CD4-positive, alpha-beta memory T cell (primary cell): Measurements from ENCODE around the gene CLEC11A. TPM values are rescaled to one million over a fixed set of nuclear protein-coding genes. Genes with fewer than 3 reads are reported as not detected.
"Not testable (repeated sequence)": the region's sequence is repeated elsewhere in the genome, so short reads cannot be mapped to it uniquely, and the experiment has no call there.

Experiments used
- CTCF ChIA-PET: fragments of 350-600 bp; sonication (Branson Sonifier 250); formaldehyde crosslinking; loops from one replicate; lab custom pipeline; 2021; ENCODE audit warnings: inconsistent platforms; ENCODE audit not compliant: partially characterized antibody; lab: Charles Lee
- POLR2A ChIA-PET: fragments of 350-600 bp; sonication (Branson Sonifier 250); formaldehyde crosslinking; loops from one replicate; lab custom pipeline; 2021; ENCODE audit not compliant: partially characterized antibody; lab: Charles Lee
- DNase-seq, 5 donors: peaks; one replicate each; pipeline versions ENCODE4 v3.0.0 to v3.0.0-alpha.2; 2020 to 2022; ENCODE audit warnings: mixed read lengths in 1 of 5
- H3K27ac ChIP-seq: one replicate; pipeline ENCODE4 v1.7.0; 2013; ENCODE audit warnings: low read depth, low read length
- H3K27me3 ChIP-seq: 2 replicates; pipeline ENCODE4 v1.7.0; 2013; ENCODE audit warnings: mild to moderate bottlenecking, low read length, moderate library complexity; ENCODE audit not compliant: insufficient read depth
- H3K36me3 ChIP-seq: 2 replicates; pipeline ENCODE4 v1.7.0; 2013; ENCODE audit warnings: mild to moderate bottlenecking, low read length, moderate library complexity; ENCODE audit not compliant: insufficient read depth
- H3K4me1 ChIP-seq: 2 replicates; pipeline ENCODE4 v1.7.0; 2013; ENCODE audit warnings: mild to moderate bottlenecking, low read length, moderate library complexity; ENCODE audit not compliant: insufficient read depth
- H3K4me3 ChIP-seq, 2 donors: one replicate each; pipeline ENCODE4 v1.7.0; 2013; ENCODE audit warnings: low read length in 2 of 2, mild to moderate bottlenecking in 1 of 2
- H3K9me3 ChIP-seq, 2 donors: one replicate each; pipeline ENCODE4 v1.7.0; 2013; ENCODE audit warnings: low read length in 2 of 2, control low read depth in 1 of 2; ENCODE audit not compliant: control insufficient read depth in 1 of 2
- H3K27ac Mint-ChIP-seq, 7 donors: one replicate each; pipeline ENCODE4 v1.8.0; 2020 to 2021; ENCODE audit warnings: mixed read lengths in 7 of 7, mild to moderate bottlenecking in 6 of 7, inconsistent platforms in 3 of 7, moderate library complexity in 3 of 7
- H3K27me3 Mint-ChIP-seq, 2 donors: one replicate each; pipeline ENCODE4 v1.8.0; 2020 to 2021; ENCODE audit warnings: mixed read lengths in 2 of 2
- H3K36me3 Mint-ChIP-seq, 2 donors: one replicate each; pipeline ENCODE4 v1.8.0; 2020 to 2021; ENCODE audit warnings: mixed read lengths in 2 of 2, inconsistent platforms in 1 of 2, mild to moderate bottlenecking in 1 of 2
- H3K4me1 Mint-ChIP-seq, 4 donors: one replicate each; pipeline ENCODE4 v1.8.0; 2020 to 2021; ENCODE audit warnings: mixed read lengths in 4 of 4, mild to moderate bottlenecking in 1 of 4
- H3K4me3 Mint-ChIP-seq, 8 donors: one replicate each; pipeline ENCODE4 v1.8.0; 2020 to 2021; ENCODE audit warnings: mixed read lengths in 8 of 8, mild to moderate bottlenecking in 7 of 8, moderate library complexity in 6 of 8, inconsistent platforms in 3 of 8
- H3K9me3 Mint-ChIP-seq, 8 donors: one replicate each; pipeline ENCODE4 v1.8.0; 2020 to 2021; ENCODE audit warnings: mixed read lengths in 8 of 8, mild to moderate bottlenecking in 5 of 8, inconsistent platforms in 3 of 8, moderate library complexity in 1 of 8
- intact Hi-C: fragments of 100-400 bp; cut with micrococcal nuclease; formaldehyde crosslinking; loops from one replicate; pipeline ENCODE4 v1.15.1; 2023
- polyA plus RNA-seq, 2 donors: library from polyadenylated mRNA; unstranded; fragments of 300-500 nt; fragmentation: Illumina TruSeq; gene quantifications; one replicate each; pipeline ENCODE4 v1.2.3, GENCODE V29; 2021
- total RNA-seq, 2 experiments: library from RNA; stranded (reverse); gene quantifications; one replicate each; pipeline ENCODE4 v1.2.3, GENCODE V29; 2021

CLEC11A gene
- total and polyA plus RNA-seq, 4 experiments from 2014 or later, result 0.47 to 1.2 (median 0.67) TPM

- ChIA-PET POLR2A (no interaction called here), CTCF (no interaction called here)
- Mint-ChIP-seq H3K36me3 (no peaks in the 10 kb centered on the region), H3K9me3 (peaks cover 0 to 2% (median 0%) of the 10 kb centered on the region in 8 donors), H3K27me3 (peaks cover 10 to 12% of the 10 kb centered on the region in 2 donors), H3K4me1 (peaks cover 0 to 1% (median 0%) of the 10 kb centered on the region in 4 donors), H3K27ac (no peak overlapping the region), H3K4me3 (no peak overlapping the region)
- Histone ChIP-seq H3K36me3 (no peaks in the 10 kb centered on the region), H3K27me3 (no peaks in the 10 kb centered on the region), H3K4me1 (no peaks in the 10 kb centered on the region), H3K27ac (no peak overlapping the region), H3K9me3 (no peaks in the 10 kb centered on the region), H3K4me3 (no peak overlapping the region)
- intact Hi-C loops, result no loop called here
- DNase-seq, result no peak
These were observed 41.2 kb downstream of the CLEC11A start for GRCh38 chr19:50764409-50764808.

- POLR2A ChIA-PET, CTCF ChIA-PET, intact Hi-C loops: not testable (repeated sequence)
These were observed 43.6 kb downstream of the CLEC11A start for GRCh38 chr19:50766746-50767145.

GRCh38 chr19:50767263-50767662 is 44.1 kb downstream of the CLEC11A start:
- CTCF ChIA-PET, H3K36me3 Mint-ChIP-seq, POLR2A ChIA-PET, H3K27me3 ChIP-seq, intact Hi-C loops, DNase-seq, H3K4me1 Mint-ChIP-seq, H3K4me1 ChIP-seq, H3K4me3 Mint-ChIP-seq, H3K9me3 ChIP-seq, H3K36me3 ChIP-seq, H3K27ac ChIP-seq, H3K9me3 Mint-ChIP-seq, H3K4me3 ChIP-seq: not testable (repeated sequence)
- H3K27ac Mint-ChIP-seq, result peak overlapping the region in 1 of 7 donors; percentile 37
- peaks cover 8 to 16% of the 10 kb centered on the region in 2 donors for H3K27me3 Mint-ChIP-seq

More at GRCh38 chr19:50766746-50767145, 43.6 kb downstream of the CLEC11A start:
- H3K36me3 Mint-ChIP-seq, H3K4me3 ChIP-seq, H3K4me1 Mint-ChIP-seq, H3K36me3 ChIP-seq, H3K4me1 ChIP-seq, DNase-seq, H3K27ac ChIP-seq, H3K4me3 Mint-ChIP-seq, H3K9me3 Mint-ChIP-seq, H3K9me3 ChIP-seq, H3K27ac Mint-ChIP-seq, H3K27me3 ChIP-seq: not testable (repeated sequence)
- peaks cover 8 to 16% of the 10 kb centered on the region in 2 donors for H3K27me3 Mint-ChIP-seq

GRCh38 chr19:50768277-50768676 is 45.1 kb downstream of the CLEC11A start:
- CTCF ChIA-PET, result no interaction called here

GRCh38 chr19:50770164-50770563 is 47.0 kb downstream of the CLEC11A start, which contains the start of gene GPR32:
TSS of gene GPR32 (plus strand) at chr19:50770464. CDS start at chr19:50770601, 137 bp downstream.
- POLR2A ChIA-PET, intact Hi-C loops, H3K4me3 ChIP-seq, CTCF ChIA-PET, H3K9me3 Mint-ChIP-seq, H3K9me3 ChIP-seq, H3K4me1 Mint-ChIP-seq, H3K27me3 ChIP-seq, DNase-seq, H3K36me3 ChIP-seq, H3K4me3 Mint-ChIP-seq, H3K4me1 ChIP-seq, H3K27ac Mint-ChIP-seq, H3K27ac ChIP-seq, H3K36me3 Mint-ChIP-seq: not testable (repeated sequence)
- H3K27me3 Mint-ChIP-seq, result peaks cover 6 to 22% of the 10 kb centered on the region in 2 donors

More at GRCh38 chr19:50768277-50768676, 45.1 kb downstream of the CLEC11A start:
- POLR2A ChIA-PET, result no interaction called here
- H3K27ac Mint-ChIP-seq, result no peak overlapping the region
- Histone ChIP-seq H3K4me3 (no peak overlapping the region), H3K9me3 (no peaks in the 10 kb centered on the region), H3K4me1 (no peaks in the 10 kb centered on the region), H3K36me3 (no peaks in the 10 kb centered on the region), H3K27ac (no peak overlapping the region), H3K27me3 (no peaks in the 10 kb centered on the region)
- peaks cover 8 to 16% of the 10 kb centered on the region in 2 donors for H3K27me3 Mint-ChIP-seq
- no peaks in the 10 kb centered on the region for H3K9me3 Mint-ChIP-seq
- no peak for DNase-seq
- no peak overlapping the region for H3K4me3 Mint-ChIP-seq
- intact Hi-C loops, result no loop called here
- H3K36me3 Mint-ChIP-seq, result no peaks in the 10 kb centered on the region
- H3K4me1 Mint-ChIP-seq, result peaks cover 0 to 1% (median 0%) of the 10 kb centered on the region in 4 donors

- H3K4me3 ChIP-seq, result no peak overlapping the region
- H3K27ac Mint-ChIP-seq, result no peak overlapping the region
- no peaks in the 10 kb centered on the region for H3K4me1 ChIP-seq
- peaks cover 0 to 1% of the 10 kb centered on the region in 2 donors for H3K36me3 Mint-ChIP-seq
- H3K27me3 Mint-ChIP-seq, result peaks cover 8 to 24% of the 10 kb centered on the region in 2 donors
- ChIA-PET POLR2A (no interaction called here), CTCF (no interaction called here)
- no peak overlapping the region for H3K4me3 Mint-ChIP-seq
- no peak overlapping the region for H3K27ac ChIP-seq
- H3K4me1 Mint-ChIP-seq, result peaks cover 0 to 1% (median 0%) of the 10 kb centered on the region in 4 donors
- no peak for DNase-seq
- intact Hi-C loops, result no loop called here
- H3K27me3 ChIP-seq, result no peaks in the 10 kb centered on the region
- peaks cover 0 to 5% (median 0%) of the 10 kb centered on the region in 8 donors for H3K9me3 Mint-ChIP-seq
- no peaks in the 10 kb centered on the region for H3K9me3 ChIP-seq
- no peaks in the 10 kb centered on the region for H3K36me3 ChIP-seq
These were observed 47.7 kb downstream of the CLEC11A start for GRCh38 chr19:50770888-50771287.

GRCh38 chr19:50772476-50772875 is 49.3 kb downstream of the CLEC11A start:
- no peaks in the 10 kb centered on the region for H3K36me3 ChIP-seq
- no peak overlapping the region for H3K27ac Mint-ChIP-seq
- no peak overlapping the region for H3K4me3 Mint-ChIP-seq
- POLR2A ChIA-PET, result no interaction called here
- H3K27me3 Mint-ChIP-seq, result peaks cover 5 to 21% of the 10 kb centered on the region in 2 donors
- no peak overlapping the region for H3K27ac ChIP-seq
- peaks cover 0 to 1% (median 0%) of the 10 kb centered on the region in 4 donors for H3K4me1 Mint-ChIP-seq
- no peak overlapping the region for H3K4me3 ChIP-seq
- no peaks in the 10 kb centered on the region for H3K9me3 ChIP-seq
- intact Hi-C loops, result no loop called here
- H3K36me3 Mint-ChIP-seq, result peaks cover 0 to 1% of the 10 kb centered on the region in 2 donors
- DNase-seq, result no peak
- H3K4me1 ChIP-seq, result no peaks in the 10 kb centered on the region
- peaks cover 3% of the 10 kb centered on the region for H3K27me3 ChIP-seq
- peaks cover 0 to 13% (median 3%) of the 10 kb centered on the region in 8 donors for H3K9me3 Mint-ChIP-seq
- CTCF ChIA-PET, result no interaction called here
